Stimulated activated CD8-positive, alpha-beta memory T cell treated with anti-CD3 and anti-CD28 coated beads, Interleukin-7, amount 100 ng/mL, for 4 hours (primary cell): ENCODE measurements around the gene GRM7.

ENCODE experiments used
- DNase-seq, 2 donors: peaks; one replicate each; pipeline ENCODE4 v3.0.0-alpha.2; 2020; ENCODE audit warnings: low read depth in 2 of 2

The GRM7 gene

DNA sequence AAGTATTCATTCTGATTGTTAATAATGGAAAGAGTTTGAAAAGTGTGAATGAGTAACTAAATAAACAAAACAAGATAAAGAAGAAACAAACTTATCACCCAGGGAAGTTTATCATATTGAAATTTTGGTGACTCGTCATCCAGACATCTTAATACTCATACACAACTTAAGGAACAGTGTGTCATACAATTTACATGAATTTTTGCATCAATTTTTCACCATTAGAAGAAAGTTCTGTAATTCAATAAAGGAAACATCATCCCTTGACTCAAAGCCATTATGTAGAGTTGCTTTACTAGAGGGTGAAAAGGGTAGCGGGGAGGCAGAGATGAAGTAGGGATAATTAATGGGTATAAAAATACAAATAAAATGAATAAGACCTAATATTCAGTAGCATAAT, 536.2 kb downstream of the GRM7 start:
- no peak for DNase-seq

DNA sequence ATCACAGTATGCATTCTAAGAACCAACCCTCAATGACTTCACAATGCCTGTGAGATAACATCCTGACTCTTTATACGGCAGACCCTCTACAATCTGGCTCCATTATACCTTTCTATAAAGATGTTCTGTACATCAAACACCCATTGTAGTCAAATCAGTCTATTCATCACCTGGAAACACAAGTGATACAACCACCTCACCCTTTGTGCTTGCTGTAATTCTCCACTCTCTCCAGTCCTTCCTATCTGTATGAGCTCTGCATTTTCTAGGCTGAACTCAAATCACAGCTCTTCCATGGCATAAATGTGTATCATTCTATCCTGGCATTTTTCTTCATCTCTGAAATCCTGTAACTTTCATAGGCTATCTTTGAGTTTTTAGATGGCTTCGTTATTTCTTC, 539.4 kb downstream of the GRM7 start:
- DNase-seq, result no peak

DNA sequence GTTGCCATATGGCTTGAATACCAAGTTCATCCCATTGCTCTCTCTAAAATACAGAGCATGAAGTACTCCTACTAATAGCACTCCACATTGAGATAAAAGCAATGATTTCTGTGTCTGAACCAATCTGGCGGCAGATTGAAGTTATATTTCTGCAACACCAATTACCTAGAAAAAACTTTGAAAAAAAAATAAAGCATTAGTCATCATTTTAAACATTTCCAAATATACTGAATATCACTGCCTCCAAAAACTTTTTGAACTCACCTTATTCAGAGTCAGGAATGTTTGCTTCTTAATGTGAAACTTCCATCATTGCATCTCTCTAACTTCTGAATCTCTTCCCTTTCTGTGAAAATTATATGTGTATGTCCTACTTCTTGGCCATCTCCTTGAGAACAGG, 540.5 kb downstream of the GRM7 start:
- no peak for DNase-seq

DNA sequence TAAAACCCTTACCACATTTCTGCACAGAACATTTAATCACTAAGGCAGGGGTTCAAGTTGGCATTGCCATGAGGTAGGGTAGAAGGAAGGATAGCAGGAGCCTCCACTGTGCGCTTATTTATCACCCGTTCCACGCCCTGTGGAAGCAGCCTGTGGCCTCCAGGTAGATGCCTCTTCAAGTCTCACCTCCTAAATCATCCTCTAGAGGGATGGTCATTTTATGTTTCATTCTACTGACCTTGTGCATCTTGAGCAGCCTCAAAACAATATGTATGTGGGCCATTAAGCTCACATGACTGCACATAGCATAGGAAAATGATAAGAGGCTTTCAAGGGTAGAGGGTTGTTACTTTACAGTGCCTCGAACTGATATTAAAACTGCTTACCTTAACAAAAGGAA, 546.2 kb downstream of the GRM7 start:
- no peak for DNase-seq

DNA sequence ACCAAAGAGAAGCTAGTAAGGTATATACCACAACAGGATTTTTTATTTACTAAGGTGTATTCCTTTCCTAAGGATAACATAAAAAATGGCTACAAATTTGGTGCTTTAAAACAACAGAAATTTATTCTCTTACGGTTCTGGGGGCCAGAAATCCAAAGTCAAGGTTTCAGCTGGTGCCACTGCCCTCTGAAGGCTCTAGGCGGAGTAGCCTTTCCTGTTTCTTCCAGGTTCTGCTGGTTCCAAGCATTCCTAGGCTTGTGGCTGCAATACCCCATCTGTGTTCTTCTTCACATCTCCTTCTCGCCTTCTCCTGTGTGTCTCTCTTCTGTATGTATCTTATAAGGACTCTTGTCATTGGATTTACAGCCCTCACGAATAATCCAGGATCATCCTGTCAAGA, 549.9 kb downstream of the GRM7 start:
- no peak for DNase-seq

DNA sequence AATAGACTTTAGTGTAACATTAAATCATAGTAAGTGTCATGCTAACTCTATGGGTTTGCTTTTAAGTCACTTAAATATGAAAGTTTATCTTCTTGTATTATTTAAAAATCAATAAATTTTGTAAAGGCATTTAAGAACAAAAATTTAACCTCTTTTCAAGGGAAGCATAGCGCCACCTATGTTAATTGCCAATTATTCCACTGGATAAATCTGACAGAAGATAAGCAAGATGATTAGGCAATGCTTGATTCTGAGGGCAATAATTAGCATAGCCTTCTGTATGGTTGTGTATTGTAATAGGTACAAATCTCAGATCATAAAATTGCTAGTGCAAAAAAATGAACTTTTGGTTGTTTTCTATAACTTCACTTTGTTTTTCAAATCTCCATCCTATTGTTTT, 560.1 kb downstream of the GRM7 start:
- DNase-seq, result no peak

DNA sequence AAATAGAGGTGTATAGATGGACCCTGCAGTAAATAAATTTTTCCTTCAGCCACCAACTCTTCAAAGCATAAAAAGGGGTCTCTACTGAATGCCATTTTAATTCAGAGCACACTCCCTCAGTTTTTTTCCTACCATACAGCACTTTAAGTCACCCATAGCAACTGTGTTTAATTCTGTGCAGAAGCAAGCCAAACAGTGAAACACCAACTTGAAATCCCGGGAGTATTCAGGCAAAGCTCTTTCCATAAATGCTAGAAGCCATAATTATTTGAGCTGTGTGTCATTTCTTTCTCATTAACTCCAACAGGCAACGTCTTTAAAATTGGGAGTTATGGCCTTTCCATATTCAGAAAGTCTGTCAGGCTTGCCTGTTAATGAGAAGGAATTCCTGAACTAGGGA, 562.1 kb downstream of the GRM7 start:
- no peak for DNase-seq

DNA sequence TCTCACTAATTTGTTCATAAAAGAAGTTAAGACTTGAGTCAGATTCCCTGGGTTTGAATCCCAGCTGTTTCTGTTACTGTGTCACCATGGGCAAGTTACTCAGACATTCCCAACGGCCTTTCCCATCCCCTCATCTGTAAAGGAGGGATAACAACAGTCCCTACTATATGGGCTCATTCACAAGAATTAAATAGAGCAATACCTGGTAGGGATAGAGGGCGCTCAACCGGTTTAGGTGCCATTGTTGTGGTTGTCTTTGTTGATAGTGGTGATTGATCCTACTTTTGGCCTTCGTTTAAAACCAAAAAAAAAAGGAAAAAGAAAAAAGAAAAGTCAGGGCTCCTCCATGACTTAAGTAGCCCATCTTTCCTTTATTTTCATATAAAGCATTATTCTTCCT, 563.1 kb downstream of the GRM7 start:
- no peak for DNase-seq

DNA sequence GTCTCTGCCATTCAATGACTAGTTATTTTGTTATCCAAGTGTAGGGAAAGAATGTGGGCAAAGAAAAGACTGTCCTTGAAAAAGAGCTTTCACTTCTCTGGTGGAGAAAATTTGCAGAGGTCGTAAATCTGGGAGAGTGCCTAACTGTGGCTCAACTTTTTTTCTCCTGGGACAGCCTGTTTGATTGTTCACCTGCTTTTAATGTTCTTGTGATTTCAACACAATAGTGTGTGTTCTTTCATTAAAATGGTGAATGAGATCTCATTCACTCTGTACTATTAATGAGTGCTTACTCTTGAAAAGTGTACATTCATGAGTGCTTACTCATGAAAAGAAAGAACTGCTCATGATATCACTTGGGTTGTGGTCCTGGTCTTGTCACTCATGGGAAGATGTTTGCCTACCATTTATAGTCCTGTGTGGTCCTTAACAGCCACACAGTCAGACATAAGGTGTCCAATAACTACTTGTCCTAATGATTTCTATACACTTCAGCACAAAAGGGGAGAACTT, 567.3 kb downstream of the GRM7 start:
- no peak for DNase-seq

DNA sequence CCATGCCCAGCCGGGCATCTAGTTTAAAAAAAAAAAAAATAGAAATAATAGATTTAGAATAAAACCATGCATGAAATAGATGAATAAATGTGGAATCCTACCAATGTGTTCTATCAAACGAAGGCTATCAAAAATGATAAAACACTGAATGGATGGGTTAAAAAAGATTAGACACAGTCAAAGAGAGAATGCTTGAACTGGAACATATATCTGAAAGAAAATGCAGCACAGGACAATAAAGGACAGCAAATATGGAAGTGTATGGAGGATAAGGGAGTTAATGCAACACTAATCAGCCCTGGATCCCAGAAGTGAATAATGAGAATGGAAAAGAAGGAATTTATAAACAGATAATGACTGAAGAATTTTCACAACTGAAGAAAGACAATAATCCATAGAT, 571.7 kb downstream of the GRM7 start:
- DNase-seq, result no peak

DNA sequence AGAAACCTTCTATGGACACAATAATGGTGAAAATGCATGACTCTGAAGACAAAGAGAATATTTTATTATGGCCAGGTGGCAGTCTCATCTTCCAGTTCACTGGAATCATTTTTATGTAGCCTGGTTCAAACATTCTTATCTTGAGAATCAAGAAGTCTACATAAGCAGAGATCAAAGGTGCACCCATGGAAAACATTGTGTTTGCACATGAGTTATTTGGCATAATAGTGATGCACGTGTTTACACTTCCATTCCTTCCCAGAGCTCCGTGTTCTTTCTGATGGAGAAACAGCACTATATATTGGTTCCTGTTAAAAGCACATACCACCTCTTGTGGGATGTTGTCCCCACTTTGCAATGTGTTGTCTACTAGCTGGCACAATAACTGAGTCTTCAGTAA, 572.2 kb downstream of the GRM7 start:
- no peak for DNase-seq

DNA sequence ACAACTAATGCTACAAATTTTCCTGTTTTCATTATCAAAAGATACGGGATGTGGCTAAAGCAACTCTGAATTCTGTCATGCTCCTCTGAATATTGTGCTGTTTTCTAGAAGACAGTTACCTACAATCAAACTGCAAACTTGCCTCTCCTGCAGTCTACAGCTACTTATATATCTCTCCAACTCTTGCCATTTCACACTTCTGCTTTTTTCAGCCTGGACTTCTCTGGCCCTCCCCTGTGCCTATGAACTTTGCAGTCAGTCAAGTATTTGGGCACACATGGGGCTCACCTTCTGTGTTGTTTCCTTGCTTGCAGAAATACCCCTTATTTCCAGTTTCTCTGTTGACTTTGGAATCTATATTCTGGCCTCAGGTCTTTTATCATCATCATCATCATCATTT, 575.6 kb downstream of the GRM7 start:
- no peak for DNase-seq

DNA sequence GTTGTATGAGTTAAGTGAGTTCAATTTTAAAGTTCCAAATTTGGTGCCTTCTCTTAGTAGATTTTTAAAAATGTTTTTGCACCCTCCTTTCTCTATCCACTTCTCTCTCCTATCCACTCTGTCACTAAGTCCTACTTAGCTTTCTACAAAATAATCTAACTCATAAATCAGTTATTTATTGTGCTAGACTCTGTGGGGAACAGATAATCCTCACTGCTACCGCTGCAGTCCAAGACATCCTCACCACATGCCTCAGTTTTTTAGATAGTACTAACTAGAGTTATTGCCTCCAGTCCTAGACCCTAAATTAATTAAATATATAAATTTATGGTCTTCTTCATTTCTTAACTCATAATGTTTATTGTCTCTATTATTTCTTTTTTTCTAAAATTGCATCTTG, 576.3 kb downstream of the GRM7 start:
- no peak for DNase-seq

DNA sequence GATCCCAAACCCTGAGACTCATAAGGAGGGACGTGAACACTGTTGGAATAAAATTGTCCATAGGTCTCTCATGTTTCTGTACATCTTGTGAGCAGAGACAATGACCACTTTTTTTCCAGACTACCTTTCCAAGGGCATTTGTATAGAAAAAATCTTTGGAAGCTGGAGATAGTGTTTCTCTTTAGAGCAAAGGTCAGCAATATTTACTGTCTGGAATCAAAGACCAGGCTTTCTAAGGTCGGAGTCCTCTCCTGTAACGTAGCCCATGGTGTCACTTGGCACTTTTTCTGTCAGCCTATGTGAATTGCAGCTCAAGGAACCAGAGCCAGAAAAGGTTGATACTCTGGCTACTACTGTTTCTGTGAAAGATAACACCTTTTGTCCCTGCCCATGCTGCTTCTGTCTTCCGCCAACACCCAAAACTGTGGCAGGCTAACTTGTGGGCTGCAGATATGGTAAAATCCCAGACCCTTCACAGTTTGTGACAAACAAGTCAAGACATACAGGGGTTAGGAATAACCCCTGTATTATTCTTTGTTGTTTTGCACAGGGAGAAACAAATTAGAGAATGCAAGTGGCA, 578.3 kb downstream of the GRM7 start:
- no peak for DNase-seq

DNA sequence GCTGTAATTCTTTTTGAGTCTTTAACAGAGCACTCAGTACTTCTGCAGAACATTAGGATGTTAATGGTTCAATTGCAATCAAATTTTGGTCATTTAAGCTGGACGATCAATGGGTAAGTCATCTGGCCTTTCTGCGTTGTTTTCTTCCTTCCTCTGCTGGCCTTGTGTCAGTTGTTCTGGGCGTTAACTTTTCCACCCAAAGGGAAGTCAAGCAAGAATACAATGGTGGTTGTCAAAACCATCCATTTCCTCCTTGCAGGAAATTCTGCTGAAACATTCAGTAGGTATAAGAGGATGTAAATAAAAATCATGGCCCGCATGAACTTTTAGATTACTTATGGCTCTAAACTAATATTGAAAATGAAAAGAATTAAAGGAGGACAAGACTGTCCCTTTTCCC, 584.0 kb downstream of the GRM7 start:
- DNase-seq, result no peak

DNA sequence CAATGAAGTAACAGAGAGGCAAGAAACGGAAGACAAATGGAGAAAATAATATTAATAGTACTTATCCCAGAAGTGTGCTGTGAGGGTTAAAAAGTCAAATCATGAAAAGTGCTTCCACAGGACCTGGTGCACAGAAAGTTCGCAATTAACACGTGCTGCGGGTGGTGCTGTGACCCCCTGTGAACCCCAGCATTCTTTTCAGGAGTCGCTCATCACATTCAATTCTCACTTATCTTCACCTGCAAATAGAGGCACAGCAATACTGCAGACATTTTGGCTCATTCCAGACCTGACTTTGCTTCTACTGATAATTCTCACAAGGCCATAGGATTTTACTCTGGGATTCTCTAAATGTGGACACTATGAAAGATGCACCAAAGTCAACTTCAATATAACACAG, 584.4 kb downstream of the GRM7 start:
- DNase-seq, result no peak

DNA sequence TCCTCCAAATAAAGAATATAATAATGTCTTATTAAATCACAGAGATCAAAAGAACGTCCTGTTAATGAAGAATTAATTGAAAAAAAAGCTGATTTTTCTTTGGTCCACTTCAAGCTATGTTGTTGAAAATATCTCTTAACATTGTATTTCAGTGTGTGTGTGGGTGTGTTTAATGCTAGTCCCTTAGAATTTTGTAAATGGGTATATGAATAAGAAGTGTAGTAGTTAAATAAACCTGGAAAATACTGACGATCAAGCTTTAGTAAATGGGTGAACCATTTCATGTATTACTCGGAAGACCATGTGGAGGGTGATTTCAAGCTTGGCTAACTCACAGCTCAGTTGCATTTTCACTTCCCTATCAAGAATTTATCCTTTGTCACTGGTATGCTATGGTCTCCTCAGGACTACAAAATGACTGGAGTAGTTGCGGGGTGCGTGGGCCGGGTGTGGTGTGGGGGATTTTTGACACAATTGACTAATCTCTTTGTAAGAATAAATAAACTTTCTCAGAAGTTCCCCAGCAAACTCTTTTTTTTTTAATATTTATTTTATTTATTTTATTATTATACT, 586.4 kb downstream of the GRM7 start:
- DNase-seq, result no peak

DNA sequence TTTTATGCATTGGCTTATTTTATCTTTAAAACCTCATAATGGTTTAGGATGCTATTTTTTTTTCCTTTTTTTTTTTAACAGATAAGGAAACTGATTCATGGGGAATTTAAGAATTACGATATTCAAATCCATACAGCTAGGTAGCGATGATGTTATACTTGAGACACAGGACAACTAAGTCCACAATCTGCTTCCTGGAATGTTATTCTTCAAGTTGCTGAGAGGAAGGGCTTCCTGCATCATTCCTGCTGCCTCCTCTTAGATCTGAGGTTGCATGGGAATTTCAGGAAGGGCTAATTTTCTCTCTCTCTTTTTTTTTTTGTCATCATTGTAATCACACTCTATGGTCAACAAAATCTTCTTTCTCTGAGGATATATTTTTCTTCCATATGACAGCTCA, 595.5 kb downstream of the GRM7 start:
- no peak for DNase-seq

DNA sequence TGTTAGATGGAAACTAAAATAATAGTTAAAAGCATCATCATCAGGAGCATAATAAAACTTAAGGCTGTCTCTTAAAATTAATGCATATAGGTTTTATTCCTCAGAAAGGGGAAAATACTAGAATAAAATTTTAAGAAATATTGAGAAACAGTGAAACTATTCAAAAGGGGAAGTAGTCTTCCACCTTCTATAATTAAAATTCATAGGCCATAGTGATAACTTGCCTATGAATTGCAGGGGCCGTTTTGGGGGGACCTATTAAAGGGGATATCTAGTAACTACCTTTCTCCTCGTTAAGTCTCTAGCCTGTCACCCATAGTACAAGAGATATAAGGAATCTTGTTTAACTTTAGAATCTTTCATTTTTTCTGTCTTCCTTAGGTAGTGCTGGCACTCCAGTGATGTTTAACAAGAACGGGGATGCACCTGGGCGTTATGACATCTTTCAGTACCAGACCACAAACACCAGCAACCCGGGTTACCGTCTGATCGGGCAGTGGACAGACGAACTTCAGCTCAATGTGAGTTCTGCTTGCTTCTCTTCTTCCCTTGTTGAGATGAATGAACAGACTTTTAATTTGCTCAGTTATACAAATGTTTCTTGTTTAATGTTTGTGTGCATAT, 600.4 kb downstream of the GRM7 start:
- DNase-seq, result no peak

DNA sequence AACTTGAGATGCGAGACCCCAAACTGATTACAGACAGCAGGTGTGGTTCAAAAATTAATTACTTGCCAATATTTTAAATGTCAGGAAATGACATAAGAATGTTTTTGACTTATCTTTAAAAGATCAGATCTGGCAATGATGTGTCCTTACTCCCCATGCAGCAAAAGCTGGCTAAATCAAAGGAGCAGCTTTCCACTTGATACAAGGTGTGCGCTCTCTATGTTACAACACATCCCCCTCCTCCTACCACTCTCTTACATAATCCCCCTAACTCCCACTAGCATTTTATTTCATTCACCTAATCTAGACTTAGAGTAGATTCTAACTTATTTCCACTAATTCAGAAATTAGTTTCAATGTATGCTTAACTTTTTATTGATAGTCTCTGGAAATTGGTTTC, 609.0 kb downstream of the GRM7 start:
- no peak for DNase-seq

DNA sequence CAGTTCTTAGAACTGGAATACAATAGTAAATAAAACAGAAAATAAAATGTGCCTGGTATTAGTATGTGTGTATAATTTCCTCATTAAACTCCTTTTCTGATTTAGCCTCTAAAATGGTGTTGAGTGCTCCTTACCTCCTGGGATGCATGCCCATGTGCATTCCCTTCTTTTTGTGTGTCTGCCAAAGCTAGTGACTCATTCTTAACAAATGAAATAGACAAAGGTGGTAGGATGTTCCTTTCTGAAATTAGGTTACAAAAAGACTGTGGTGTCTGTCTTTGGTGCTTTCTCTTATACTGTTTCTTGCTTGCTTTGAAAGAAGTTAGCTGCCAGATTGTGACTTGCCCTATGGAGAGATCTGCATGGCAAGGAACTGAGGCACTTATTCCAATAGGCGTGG, 623.7 kb downstream of the GRM7 start:
- no peak for DNase-seq

DNA sequence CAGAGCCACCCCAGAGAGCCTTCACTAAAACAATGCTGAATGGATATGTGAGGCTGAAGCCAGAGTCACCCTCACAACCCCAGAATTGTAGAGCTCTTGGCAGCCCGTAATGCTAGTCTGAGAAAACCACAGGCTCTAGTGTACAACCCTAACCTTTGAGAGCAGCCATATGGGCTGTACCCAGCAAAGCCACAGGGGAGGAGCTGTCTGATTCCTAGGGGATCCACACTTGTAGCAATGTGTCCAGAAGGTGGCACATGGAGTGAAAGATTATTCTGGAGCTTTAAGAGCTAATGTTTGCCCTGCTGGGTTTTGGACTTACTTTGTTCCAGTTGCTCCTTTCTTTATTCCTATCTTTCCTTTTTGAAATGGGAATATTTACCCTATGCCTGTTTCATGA, 626.8 kb downstream of the GRM7 start:
- DNase-seq, result no peak

DNA sequence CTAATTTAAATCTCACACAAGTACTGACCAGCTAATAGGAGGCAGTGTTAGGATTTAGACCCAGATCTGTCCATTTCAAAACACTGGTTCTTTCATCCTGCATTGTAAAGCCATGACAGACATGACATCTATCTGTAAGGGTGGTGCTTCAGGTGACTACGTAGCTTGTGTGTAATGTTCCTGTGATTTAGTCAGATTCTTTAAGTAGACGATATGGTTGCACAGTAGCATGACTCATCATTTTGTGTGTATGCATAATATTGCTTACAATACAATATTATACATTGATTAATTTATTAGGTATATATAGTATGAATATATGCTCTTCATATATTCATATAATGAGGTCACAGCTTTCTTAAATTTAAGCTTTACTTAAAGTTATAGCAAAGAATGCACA, 628.5 kb downstream of the GRM7 start:
- DNase-seq, result no peak

DNA sequence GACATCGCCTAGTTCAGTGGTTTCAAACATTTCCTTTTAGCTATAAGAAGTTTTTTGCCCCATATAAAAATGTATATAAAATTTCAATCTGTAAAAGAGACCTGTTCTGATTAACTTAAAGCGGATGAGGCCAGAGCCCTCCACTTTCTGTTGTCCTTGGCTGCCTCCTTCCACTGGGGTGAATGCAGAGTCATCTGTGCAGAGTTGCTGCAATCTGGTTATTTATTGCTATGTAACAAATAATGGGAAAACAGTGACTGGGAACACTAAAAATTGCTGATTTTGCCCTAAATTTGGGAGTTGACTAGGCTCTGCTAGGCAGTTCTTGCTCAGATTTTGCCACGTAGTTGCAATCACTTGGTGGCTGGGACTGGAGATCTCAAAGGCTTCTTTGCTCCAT, 637.8 kb downstream of the GRM7 start:
- DNase-seq, result no peak
